Activated T-cell treated with anti-CD3 and anti-CD28 coated beads, Interleukin-2, amount 50 U/mL, for 48 hours (primary cell): Measurements from ENCODE around the gene SEMA3E.

Source experiments
- DNase-seq, 2 experiments: peaks; one replicate each; pipeline ENCODE4 v3.0.0-alpha.2; 2020

SEMA3E gene

DNA sequence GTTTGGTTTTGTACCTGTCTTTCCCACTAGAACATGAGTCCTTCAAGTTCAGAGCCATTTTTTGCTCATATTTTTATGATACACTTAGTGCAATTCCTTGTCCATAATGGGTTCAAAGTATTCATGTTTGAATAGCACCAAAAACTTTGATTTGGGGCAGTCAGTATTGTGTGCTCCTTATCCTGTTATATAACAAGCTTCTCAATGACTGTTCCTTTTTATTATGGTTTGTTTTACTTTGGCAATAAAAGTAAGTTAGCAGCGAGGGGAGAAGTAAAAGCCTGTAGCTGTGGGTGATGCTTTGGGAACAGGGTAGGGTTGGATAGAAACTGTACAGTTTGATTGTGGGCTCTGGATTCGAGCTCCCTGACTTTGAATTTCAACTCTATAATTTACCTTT, 311.9 kb downstream of the SEMA3E start:
- no peak for DNase-seq

DNA sequence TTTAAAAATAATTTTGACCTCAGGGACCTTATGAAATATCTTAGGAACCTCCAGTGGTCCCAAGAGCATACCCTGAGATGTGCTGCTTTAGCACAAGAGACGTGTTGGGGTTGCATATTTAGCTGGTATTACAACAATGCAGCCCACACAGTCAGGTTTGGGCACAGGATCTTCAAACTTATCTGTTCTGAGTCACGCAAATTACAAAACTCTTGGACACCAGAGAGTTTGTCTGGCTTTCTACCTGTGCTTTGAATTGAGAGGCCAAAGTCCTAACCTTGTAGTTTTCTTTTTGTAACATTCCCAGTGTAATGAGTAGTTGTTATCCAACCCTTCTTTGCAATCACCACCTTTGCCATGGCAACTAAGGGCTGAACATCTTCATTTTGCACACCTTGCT, 322.7 kb downstream of the SEMA3E start:
- DNase-seq, result no peak

DNA sequence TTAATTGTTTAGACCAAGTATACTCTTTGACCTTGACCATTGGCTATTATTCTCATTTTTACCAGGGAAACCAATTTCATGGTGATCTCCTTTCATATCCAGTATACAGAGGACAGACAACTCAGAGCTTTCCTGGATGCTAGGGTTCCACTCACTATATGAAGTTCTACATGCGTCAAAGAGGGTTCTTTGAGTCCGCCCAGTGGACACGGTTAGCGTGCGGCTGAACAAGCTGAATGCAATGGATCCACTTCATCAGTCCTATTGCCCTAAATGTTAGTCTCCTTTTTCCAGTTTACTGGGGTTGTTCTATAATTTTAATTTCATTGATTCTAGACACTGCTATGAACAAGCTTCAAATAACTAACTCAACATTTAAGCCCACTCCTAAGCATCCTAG, 323.9 kb downstream of the SEMA3E start:
- DNase-seq, result no peak

DNA sequence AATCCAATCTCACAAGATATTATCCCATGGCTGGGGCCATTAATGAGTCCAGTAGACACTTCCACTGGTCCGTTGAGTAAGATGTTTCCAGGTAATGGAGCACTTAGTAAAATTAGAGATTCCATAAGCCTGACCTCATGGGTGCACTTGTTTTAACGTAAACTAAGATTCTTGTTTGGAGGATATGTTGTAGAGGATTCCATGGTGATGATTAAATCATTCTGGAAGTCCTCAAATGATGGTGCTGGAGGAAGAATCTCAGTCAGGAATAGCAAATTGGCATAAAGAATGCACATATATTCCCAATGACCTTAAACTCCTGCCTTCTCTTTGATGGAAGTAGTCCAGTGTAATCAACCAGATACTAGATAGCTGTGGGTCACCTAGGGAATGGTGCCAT, 324.3 kb downstream of the SEMA3E start:
- DNase-seq, result no peak

DNA sequence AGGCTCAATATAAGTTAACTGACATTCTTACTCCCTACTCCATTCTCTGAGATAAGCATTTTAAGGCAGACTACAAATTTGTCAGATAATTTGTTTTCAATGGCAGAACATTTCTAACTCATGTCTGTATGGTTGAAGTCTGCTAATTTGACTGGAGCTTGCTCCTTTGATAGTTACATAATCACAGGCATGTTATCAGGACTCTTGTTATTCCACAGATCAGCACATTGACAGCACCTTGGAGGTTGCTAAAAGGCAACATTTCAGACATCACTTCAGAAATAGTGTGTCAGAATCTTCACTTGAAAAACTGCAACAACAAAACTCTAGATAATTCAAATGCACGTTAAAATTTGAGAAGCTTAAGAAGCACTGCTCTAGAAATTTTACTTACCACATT, 327.9 kb downstream of the SEMA3E start:
- no peak for DNase-seq

DNA sequence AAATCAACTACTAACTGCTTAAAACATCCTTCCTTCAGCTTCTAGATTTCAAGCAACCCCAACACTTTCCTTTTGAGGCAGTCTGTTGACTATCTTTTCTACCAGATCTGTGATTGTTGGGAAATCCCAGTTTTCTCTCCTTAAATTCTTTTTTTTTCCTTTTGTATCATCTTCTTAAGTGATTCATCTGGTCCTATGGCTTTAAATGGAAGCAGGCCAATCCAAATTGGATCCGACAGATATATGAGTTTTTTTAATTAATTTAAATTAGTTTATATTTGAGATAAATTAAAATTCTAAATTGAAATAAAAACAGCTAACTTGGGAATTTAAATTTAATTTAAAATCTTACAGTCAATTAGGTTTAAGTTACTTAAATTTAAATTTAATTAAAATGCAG, 335.0 kb downstream of the SEMA3E start:
- no peak for DNase-seq
